Ishikawa (cell line): ENCODE measurements around the gene COL20A1.

Experiments used
- CEBPB ChIP-seq: IDR thresholded peaks from 2 replicates; pipeline ENCODE4 v1.6.1; 2012
- CREB1 ChIP-seq: IDR thresholded peaks from 2 replicates; pipeline ENCODE4 v1.6.1; 2012; ENCODE audit warnings: low read depth
- EGR1 ChIP-seq: IDR thresholded peaks from 2 replicates; pipeline ENCODE4 v1.6.1; 2012
- EP300 ChIP-seq: IDR thresholded peaks from 2 replicates; pipeline ENCODE4 v1.6.1; 2012; ENCODE audit warnings: borderline replicate concordance
- FOXM1 ChIP-seq: IDR thresholded peaks from 2 replicates; pipeline ENCODE4 v1.6.1; 2012; ENCODE audit warnings: low read depth, borderline replicate concordance
- NFIC ChIP-seq: IDR thresholded peaks from 2 replicates; pipeline ENCODE4 v1.6.1; 2012
- RAD21 ChIP-seq: IDR thresholded peaks from 2 replicates; pipeline ENCODE4 v1.6.1; 2012; ENCODE audit warnings: low read depth
- TAF1 ChIP-seq: IDR thresholded peaks from 2 replicates; pipeline ENCODE4 v1.6.1; 2012; ENCODE audit warnings: low read depth, mild to moderate bottlenecking
- TCF12 ChIP-seq: IDR thresholded peaks from 2 replicates; pipeline ENCODE4 v1.6.1; 2012; ENCODE audit warnings: low read depth
- TEAD4 ChIP-seq: IDR thresholded peaks from 2 replicates; pipeline ENCODE4 v1.6.1; 2012
- YY1 ChIP-seq: IDR thresholded peaks from 2 replicates; pipeline ENCODE4 v1.6.1; 2012; ENCODE audit warnings: low read depth
- ZBTB7A ChIP-seq: IDR thresholded peaks from 2 replicates; pipeline ENCODE4 v1.6.1; 2012; ENCODE audit warnings: low read depth
- TF ChIP-seq, protein P1 (sequence below): IDR thresholded peaks from 2 replicates; pipeline ENCODE4 v1.6.1; 2012; ENCODE audit warnings: low read depth, mild to moderate bottlenecking
- TF ChIP-seq, protein P2 (sequence below): IDR thresholded peaks from 2 replicates; pipeline ENCODE4 v1.6.1; 2012
- TF ChIP-seq, protein P3 (sequence below): IDR thresholded peaks from 2 replicates; pipeline ENCODE4 v1.6.1; 2012

COL20A1 gene

DNA sequence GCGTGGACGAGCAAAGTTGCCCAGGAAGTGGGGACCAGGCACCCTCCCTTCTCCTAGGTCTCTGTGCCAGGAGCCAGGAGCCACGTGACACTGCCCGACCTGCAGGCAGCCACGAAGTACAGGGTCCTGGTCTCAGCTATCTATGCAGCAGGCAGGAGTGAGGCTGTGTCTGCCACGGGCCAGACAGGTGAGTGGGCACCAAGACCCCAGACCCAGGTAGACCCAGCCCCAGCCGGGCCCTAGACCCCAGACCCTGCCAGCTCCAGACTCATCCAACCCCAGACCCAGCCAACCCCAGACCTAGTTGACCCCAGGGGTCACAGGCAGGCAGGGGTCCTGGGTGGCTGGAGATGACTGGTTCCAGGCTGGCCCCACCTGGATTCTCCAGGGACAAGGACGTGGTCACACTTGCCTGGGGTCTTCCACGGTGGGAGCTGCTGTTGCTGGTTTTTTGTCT lies 21.1 kb downstream of the COL20A1 start:
- TF ChIP-seq EGR1 (no peak), CEBPB (no peak), TCF12 (no peak), ZBTB7A (no peak), RAD21 (no peak)
- TF ChIP-seq, protein P1, sequence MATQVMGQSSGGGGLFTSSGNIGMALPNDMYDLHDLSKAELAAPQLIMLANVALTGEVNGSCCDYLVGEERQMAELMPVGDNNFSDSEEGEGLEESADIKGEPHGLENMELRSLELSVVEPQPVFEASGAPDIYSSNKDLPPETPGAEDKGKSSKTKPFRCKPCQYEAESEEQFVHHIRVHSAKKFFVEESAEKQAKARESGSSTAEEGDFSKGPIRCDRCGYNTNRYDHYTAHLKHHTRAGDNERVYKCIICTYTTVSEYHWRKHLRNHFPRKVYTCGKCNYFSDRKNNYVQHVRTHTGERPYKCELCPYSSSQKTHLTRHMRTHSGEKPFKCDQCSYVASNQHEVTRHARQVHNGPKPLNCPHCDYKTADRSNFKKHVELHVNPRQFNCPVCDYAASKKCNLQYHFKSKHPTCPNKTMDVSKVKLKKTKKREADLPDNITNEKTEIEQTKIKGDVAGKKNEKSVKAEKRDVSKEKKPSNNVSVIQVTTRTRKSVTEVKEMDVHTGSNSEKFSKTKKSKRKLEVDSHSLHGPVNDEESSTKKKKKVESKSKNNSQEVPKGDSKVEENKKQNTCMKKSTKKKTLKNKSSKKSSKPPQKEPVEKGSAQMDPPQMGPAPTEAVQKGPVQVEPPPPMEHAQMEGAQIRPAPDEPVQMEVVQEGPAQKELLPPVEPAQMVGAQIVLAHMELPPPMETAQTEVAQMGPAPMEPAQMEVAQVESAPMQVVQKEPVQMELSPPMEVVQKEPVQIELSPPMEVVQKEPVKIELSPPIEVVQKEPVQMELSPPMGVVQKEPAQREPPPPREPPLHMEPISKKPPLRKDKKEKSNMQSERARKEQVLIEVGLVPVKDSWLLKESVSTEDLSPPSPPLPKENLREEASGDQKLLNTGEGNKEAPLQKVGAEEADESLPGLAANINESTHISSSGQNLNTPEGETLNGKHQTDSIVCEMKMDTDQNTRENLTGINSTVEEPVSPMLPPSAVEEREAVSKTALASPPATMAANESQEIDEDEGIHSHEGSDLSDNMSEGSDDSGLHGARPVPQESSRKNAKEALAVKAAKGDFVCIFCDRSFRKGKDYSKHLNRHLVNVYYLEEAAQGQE = no peak
- TF ChIP-seq, protein P2, sequence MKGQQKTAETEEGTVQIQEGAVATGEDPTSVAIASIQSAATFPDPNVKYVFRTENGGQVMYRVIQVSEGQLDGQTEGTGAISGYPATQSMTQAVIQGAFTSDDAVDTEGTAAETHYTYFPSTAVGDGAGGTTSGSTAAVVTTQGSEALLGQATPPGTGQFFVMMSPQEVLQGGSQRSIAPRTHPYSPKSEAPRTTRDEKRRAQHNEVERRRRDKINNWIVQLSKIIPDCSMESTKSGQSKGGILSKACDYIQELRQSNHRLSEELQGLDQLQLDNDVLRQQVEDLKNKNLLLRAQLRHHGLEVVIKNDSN = peak; percentile 80
- TF ChIP-seq, protein P3, sequence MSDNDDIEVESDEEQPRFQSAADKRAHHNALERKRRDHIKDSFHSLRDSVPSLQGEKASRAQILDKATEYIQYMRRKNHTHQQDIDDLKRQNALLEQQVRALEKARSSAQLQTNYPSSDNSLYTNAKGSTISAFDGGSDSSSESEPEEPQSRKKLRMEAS = no peak

DNA sequence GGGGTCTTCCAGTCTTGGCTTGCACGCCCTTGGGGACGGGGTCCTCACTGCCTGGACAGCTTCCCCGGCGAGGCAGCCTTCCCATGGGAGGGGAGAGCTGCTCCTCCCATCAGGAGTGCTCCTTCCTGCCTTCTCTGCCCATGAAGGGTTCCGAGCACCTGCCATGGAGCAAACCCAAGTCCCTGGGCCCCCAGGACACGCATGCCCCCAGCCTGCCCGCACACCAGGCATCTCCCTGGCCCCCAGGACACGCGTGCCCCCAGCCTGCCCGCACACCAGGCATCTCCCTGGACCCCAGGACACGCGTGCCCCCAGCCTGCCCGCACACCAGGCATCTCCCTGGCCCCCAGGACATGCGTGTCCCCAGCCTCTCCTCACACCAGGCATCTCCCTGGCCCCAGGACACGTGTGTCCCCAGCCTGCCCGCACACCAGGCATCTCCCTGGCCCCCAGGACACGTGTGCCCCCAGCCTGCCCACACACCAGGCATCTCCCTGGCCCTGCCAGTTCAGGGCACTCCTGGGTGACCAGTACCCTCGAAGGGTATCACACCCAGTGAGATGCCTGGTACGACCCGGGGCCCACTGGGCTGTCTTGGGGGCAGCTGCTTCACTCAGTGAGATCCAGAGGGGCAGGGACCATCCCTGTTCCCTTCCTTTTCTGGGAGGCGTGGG lies 21.7 kb downstream of the COL20A1 start:
- TF ChIP-seq TEAD4 (no peak), EGR1 (no peak), YY1 (no peak), TAF1 (no peak), ZBTB7A (no peak), TCF12 (no peak), CEBPB (no peak), CREB1 (no peak), RAD21 (no peak), NFIC (no peak), FOXM1 (no peak), EP300 (no peak)
- TF ChIP-seq, protein P1 = no peak
- TF ChIP-seq, protein P2 = no peak
- TF ChIP-seq, protein P3 = no peak

DNA sequence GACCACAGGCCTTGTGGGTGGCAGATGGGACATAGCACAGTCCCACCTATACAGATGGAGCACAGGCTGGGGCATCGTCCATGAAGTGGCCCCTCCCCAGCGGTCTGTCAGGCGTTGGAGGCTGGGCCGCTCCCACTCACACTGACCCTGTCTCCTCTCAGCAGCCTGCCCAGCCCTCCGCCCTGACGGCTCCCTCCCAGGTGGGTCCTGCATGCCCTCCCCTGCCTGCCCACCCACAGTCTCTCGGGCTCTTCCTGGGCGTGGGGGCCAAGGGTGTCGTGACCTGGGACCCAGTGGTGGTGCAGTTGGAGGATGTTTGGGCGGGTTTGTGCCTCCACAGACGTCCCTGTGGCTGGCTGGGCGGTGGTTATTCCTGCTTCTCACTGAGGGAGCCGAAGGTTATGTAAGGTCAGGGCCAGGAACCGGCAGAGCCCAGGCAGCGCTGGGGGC lies 22.3 kb downstream of the COL20A1 start:
- no peak for TF ChIP-seq RAD21
- TF ChIP-seq EGR1 = no peak
- no peak for TF ChIP-seq CEBPB
- TF ChIP-seq, protein P2 = no peak
- TF ChIP-seq CREB1 = no peak
- no peak for TF ChIP-seq FOXM1
- TF ChIP-seq, protein P3 = no peak
- no peak for TF ChIP-seq TCF12
- no peak for TF ChIP-seq TEAD4
- no peak for TF ChIP-seq NFIC
- TF ChIP-seq ZBTB7A = no peak
- TF ChIP-seq, protein P1 = no peak
- TF ChIP-seq TAF1 = no peak
- no peak for TF ChIP-seq EP300
- no peak for TF ChIP-seq YY1
